CD8-positive, alpha-beta memory T cell (primary cell): ENCODE data around the gene KCNMA1. TPM values are rescaled to one million over a fixed set of nuclear protein-coding genes. Genes with fewer than 3 reads are reported as not detected.

Experiments used
- CTCF ChIA-PET: fragments of 350-600 bp; sonication (Branson Sonifier 250); formaldehyde crosslinking; loops from one replicate; lab custom pipeline; 2021; ENCODE audit warnings: antibody characterized with exemption; lab: Charles Lee
- POLR2A ChIA-PET: fragments of 350-600 bp; sonication (Branson Sonifier 250); formaldehyde crosslinking; loops from one replicate; lab custom pipeline; 2021; ENCODE audit warnings: antibody characterized with exemption; lab: Charles Lee
- DNase-seq, 5 donors: peaks; one replicate each; pipeline versions ENCODE4 v3.0.0 to v3.0.0-alpha.2; 2020 to 2022; ENCODE audit warnings: mixed read lengths in 1 of 5
- H3K27ac ChIP-seq: one replicate; pipeline ENCODE4 v1.7.0; 2013; ENCODE audit warnings: low read depth, mild to moderate bottlenecking, low read length, moderate library complexity
- H3K27me3 ChIP-seq: 2 replicates; pipeline ENCODE4 v1.7.0; 2013; ENCODE audit warnings: low read length, mild to moderate bottlenecking; ENCODE audit not compliant: insufficient read depth, poor library complexity, severe bottlenecking
- H3K36me3 ChIP-seq: 2 replicates; pipeline ENCODE4 v1.7.0; 2013; ENCODE audit warnings: mild to moderate bottlenecking, low read length, moderate library complexity; ENCODE audit not compliant: insufficient read depth
- H3K4me1 ChIP-seq: 2 replicates; pipeline ENCODE4 v1.7.0; 2013; ENCODE audit warnings: mild to moderate bottlenecking, low read length, moderate library complexity; ENCODE audit not compliant: insufficient read depth
- H3K4me3 ChIP-seq: 2 replicates; pipeline ENCODE4 v1.7.0; 2013; ENCODE audit warnings: mild to moderate bottlenecking, low read length
- H3K9me3 ChIP-seq: 2 replicates; pipeline ENCODE4 v1.7.0; 2013; ENCODE audit warnings: mild to moderate bottlenecking, low read length
- H3K27ac Mint-ChIP-seq, 8 donors: one replicate each; pipeline ENCODE4 v1.8.0; 2020 to 2021; ENCODE audit warnings: mixed read lengths in 8 of 8, mild to moderate bottlenecking in 6 of 8, inconsistent platforms in 3 of 8, moderate library complexity in 3 of 8
- H3K27me3 Mint-ChIP-seq, 2 donors: one replicate each; pipeline ENCODE4 v1.8.0; 2020 to 2021; ENCODE audit warnings: mixed read lengths in 2 of 2, mild to moderate bottlenecking in 1 of 2, moderate library complexity in 1 of 2
- H3K36me3 Mint-ChIP-seq, 3 donors: one replicate each; pipeline ENCODE4 v1.8.0; 2020 to 2021; ENCODE audit warnings: mixed read lengths in 3 of 3, inconsistent platforms in 1 of 3, mild to moderate bottlenecking in 1 of 3
- H3K4me1 Mint-ChIP-seq, 3 donors: one replicate each; pipeline ENCODE4 v1.8.0; 2020 to 2021; ENCODE audit warnings: mixed read lengths in 3 of 3, inconsistent platforms in 1 of 3, mild to moderate bottlenecking in 1 of 3
- H3K4me3 Mint-ChIP-seq, 7 donors: one replicate each; pipeline ENCODE4 v1.8.0; 2020 to 2021; ENCODE audit warnings: mixed read lengths in 7 of 7, mild to moderate bottlenecking in 6 of 7, moderate library complexity in 4 of 7, inconsistent platforms in 2 of 7
- H3K9me3 Mint-ChIP-seq, 5 donors: one replicate each; pipeline ENCODE4 v1.8.0; 2020 to 2022; ENCODE audit warnings: mixed read lengths in 5 of 5, mild to moderate bottlenecking in 3 of 5, moderate library complexity in 2 of 5, inconsistent platforms in 1 of 5
- polyA plus RNA-seq: library from polyadenylated mRNA; unstranded; fragments of 300-500 nt; fragmentation: Illumina TruSeq; gene quantifications from one replicate; pipeline ENCODE4 v1.2.3, GENCODE V29; 2021
- total RNA-seq, 2 experiments: library from RNA; stranded (reverse); gene quantifications; one replicate each; pipeline ENCODE4 v1.2.3, GENCODE V29; 2021

Gene KCNMA1
- total and polyA plus RNA-seq, 3 experiments from 2014 or later, result 0.20 to 0.31 TPM; not detected in 1

DNA sequence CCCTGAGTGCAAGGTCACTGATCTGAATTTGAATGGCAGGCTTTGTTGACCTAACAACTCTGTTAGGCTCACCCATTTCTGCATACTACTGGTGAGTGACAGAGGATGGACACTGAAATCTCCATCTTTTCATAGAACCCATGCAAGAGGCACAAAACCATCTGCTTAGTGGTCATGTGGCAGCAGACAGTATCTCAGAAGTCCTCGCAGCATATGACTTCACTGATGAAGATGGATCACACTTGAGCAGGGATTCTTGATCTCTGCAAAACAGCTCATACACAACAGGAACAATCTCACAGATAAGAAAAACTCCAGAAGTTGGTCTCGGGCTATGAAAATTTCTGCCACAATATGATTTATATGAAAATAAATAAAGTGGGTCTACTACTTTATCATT, 487.9 kb downstream of the KCNMA1 start:
- CTCF ChIA-PET, result no interaction called here
- H3K27me3 Mint-ChIP-seq, result peaks cover 3 to 5% of the 10 kb centered on the region in 2 donors

DNA sequence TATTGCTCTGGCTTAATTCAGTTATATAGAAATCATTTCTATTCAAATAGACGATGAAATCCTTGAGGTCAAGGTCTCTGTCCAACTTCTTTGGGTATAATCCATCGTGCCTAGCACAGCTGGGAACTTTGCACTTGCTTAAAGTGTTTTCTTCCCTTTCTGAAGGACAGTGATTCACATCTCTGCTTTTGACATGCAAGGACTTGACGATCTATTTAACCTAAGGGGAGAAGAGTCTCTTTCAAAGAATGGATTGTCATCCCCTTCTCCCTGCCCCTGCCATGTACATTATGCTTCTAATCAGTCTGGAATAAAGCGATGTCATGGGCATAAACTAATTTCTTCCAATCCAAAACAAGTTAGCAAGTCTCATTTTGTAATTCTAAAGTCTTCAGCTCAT, 488.6 kb downstream of the KCNMA1 start:
- ChIA-PET POLR2A (no interaction called here), CTCF (no interaction called here)
- Histone ChIP-seq H3K4me3 (no peak overlapping the region), H3K9me3 (no peaks in the 10 kb centered on the region), H3K36me3 (no peaks in the 10 kb centered on the region), H3K27me3 (no peaks in the 10 kb centered on the region), H3K27ac (no peak overlapping the region), H3K4me1 (no peaks in the 10 kb centered on the region)
- Mint-ChIP-seq H3K4me1 (no peaks in the 10 kb centered on the region), H3K4me3 (no peak overlapping the region), H3K36me3 (no peaks in the 10 kb centered on the region), H3K27me3 (peaks cover 3% of the 10 kb centered on the region in 2 donors), H3K27ac (no peak overlapping the region), H3K9me3 (no peaks in the 10 kb centered on the region)
- DNase-seq, result no peak

More for the DNA sequence above, 487.9 kb downstream of the KCNMA1 start:
- no peaks in the 10 kb centered on the region for H3K9me3 ChIP-seq
- H3K36me3 ChIP-seq, result no peaks in the 10 kb centered on the region
- H3K27ac ChIP-seq, result no peak overlapping the region
- Mint-ChIP-seq H3K36me3 (no peaks in the 10 kb centered on the region), H3K4me3 (no peak overlapping the region), H3K9me3 (no peaks in the 10 kb centered on the region), H3K4me1 (no peaks in the 10 kb centered on the region), H3K27ac (no peak overlapping the region)
- no peaks in the 10 kb centered on the region for H3K4me1 ChIP-seq
- no peak overlapping the region for H3K4me3 ChIP-seq
- no peak for DNase-seq
- no peaks in the 10 kb centered on the region for H3K27me3 ChIP-seq
- POLR2A ChIA-PET, result no interaction called here

DNA sequence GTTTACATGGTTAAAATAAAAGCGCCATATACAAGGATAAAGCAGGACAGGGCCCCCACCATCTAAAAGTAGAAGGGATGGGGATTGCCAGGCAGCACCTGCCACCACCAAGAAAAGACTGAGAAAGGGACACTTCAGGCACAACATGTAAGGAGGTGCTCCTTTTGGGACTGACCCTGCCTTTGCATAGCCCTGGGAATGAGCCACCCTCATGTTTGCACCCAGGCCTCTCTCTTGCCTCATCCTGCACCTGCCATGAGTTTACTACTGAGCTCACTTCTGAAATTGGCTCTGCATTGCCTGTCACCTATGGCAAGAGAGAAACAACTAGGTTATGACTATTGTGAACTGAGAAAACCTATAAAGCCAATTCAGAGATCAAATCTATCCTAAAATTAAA, 489.7 kb downstream of the KCNMA1 start:
- DNase-seq, result no peak
- ChIA-PET POLR2A (no interaction called here), CTCF (interaction anchor here (0.9 kb wide), 1 partner anchor 26 kb away, joined by 3 read pairs; no protein-coding TSS in a partner anchor)
- H3K36me3 Mint-ChIP-seq, result no peaks in the 10 kb centered on the region
- H3K27ac Mint-ChIP-seq, result no peak overlapping the region
- H3K27me3 Mint-ChIP-seq, result peaks cover 3% of the 10 kb centered on the region in 2 donors
- Histone ChIP-seq H3K4me1 (no peaks in the 10 kb centered on the region), H3K27ac (no peak overlapping the region), H3K9me3 (no peaks in the 10 kb centered on the region), H3K27me3 (no peaks in the 10 kb centered on the region), H3K4me3 (no peak overlapping the region), H3K36me3 (no peaks in the 10 kb centered on the region)
- H3K9me3 Mint-ChIP-seq, result no peaks in the 10 kb centered on the region
- no peaks in the 10 kb centered on the region for H3K4me1 Mint-ChIP-seq
- H3K4me3 Mint-ChIP-seq, result no peak overlapping the region

DNA sequence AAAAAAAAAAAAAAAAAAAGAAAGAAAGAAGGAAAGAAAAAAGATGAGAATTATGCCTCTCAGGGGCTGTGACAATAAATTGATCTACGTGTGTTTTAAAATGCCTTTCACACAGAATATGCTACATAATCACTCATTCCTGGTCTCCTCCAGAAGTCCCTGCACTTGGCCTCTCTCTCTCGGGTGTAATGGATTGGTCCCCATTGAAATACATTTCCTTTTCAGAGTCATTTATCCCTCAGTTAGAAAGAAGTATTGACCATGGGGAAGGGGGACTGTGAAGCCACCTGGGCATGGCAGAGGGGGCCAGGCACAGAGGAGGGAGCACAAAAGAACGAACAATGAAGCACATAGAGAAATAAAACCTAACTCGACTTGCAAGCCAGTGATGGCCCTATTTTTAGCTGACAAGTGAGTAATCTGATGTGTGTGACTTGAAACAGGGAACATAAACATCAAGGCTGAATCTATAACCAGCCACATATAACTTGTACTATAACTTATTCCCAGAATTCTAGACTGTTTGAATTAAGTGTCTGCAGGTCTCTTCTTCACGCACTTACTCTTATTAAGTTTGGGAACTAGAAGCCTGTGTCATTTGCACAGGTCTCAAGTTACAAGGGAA, 490.8 kb downstream of the KCNMA1 start:
- Histone ChIP-seq H3K27ac (no peak overlapping the region), H3K36me3 (no peaks in the 10 kb centered on the region), H3K27me3 (no peaks in the 10 kb centered on the region), H3K4me1 (no peaks in the 10 kb centered on the region), H3K9me3 (no peaks in the 10 kb centered on the region), H3K4me3 (no peak overlapping the region)
- no peaks in the 10 kb centered on the region for H3K4me1 Mint-ChIP-seq
- CTCF ChIA-PET, result no interaction called here
- peaks cover 1 to 3% of the 10 kb centered on the region in 2 donors for H3K27me3 Mint-ChIP-seq
- DNase-seq, result no peak
- POLR2A ChIA-PET, result no interaction called here
- no peaks in the 10 kb centered on the region for H3K9me3 Mint-ChIP-seq
- H3K27ac Mint-ChIP-seq, result no peak overlapping the region
- H3K4me3 Mint-ChIP-seq, result no peak overlapping the region
- H3K36me3 Mint-ChIP-seq, result no peaks in the 10 kb centered on the region

DNA sequence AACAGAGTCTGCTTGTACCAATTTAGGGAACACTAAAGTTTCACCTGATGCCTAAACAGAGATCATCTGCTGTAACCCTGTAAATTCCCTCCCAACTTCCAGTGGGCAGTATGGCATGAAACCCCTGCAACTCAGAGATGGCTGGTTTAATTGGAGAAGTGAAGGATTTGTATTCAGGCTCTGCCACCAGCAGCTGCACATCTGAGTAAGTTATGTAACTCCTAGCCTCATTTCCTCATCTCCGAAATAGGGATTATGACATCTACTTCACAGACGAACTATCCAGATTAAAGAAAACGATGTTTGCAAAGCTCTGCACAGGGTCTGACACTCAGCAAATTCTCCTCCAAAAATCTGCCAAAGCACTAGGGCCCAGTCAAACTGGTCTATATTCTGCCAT, 493.0 kb downstream of the KCNMA1 start:
- ChIA-PET CTCF (no interaction called here), POLR2A (no interaction called here)
- no peak for DNase-seq
- H3K36me3 ChIP-seq, result no peaks in the 10 kb centered on the region
- no peaks in the 10 kb centered on the region for H3K4me1 ChIP-seq
- no peaks in the 10 kb centered on the region for H3K4me1 Mint-ChIP-seq
- H3K4me3 Mint-ChIP-seq, result no peak overlapping the region
- no peaks in the 10 kb centered on the region for H3K27me3 ChIP-seq
- H3K4me3 ChIP-seq, result no peak overlapping the region
- no peaks in the 10 kb centered on the region for H3K36me3 Mint-ChIP-seq
- no peak overlapping the region for H3K27ac ChIP-seq
- H3K27ac Mint-ChIP-seq, result no peak overlapping the region
- no peaks in the 10 kb centered on the region for H3K9me3 ChIP-seq
- H3K9me3 Mint-ChIP-seq, result no peaks in the 10 kb centered on the region
- peaks cover 1 to 13% of the 10 kb centered on the region in 2 donors for H3K27me3 Mint-ChIP-seq

DNA sequence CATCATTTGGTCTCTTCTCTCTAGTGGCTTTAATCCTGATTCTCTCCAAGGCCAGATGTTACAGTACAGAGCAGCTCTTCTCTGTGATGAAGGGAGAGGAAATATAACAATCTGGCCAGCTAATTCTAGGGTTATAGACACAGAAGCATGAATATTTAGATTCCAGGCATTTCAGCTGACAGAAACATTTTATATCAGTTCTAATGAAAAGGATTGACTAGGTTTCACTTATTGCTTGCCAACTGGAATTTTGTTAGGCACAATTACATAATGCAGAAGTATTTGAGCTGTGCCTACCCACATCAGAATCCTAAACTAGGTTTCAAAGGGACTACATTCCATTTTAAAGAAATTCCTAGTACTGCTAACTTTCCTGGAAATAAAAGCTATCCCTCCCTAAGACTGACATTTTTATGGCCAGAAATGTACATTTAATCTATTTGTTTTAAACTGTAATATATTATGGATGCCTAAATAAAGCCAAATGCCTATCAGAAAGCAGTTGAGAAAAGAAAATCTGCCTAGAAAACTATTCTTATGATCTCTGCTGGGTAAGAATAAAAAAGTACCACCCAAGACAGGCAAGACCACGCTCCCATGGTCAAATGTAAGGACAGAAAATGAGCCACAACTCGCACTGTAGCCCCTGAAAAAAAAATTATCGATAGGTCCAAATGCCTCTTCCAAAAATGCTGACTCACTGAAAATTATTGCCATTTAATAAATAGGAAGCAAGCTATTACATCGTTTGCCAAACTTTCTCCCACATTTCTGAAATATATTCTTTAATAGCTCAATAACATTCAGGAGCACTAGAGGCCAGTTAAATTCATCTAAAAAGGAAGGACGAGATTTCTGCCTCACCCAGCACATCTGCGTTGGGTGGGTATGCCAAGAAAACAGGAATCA, 498.1 kb downstream of the KCNMA1 start:
- H3K9me3 Mint-ChIP-seq, result no peaks in the 10 kb centered on the region
- ChIA-PET POLR2A (no interaction called here), CTCF (no interaction called here)
- Histone ChIP-seq H3K27me3 (no peaks in the 10 kb centered on the region), H3K4me1 (no peaks in the 10 kb centered on the region), H3K36me3 (no peaks in the 10 kb centered on the region), H3K4me3 (no peak overlapping the region), H3K27ac (no peak overlapping the region), H3K9me3 (no peaks in the 10 kb centered on the region)
- H3K27me3 Mint-ChIP-seq, result peaks cover 3 to 9% of the 10 kb centered on the region in 2 donors
- no peak overlapping the region for H3K27ac Mint-ChIP-seq
- no peaks in the 10 kb centered on the region for H3K36me3 Mint-ChIP-seq
- no peaks in the 10 kb centered on the region for H3K4me1 Mint-ChIP-seq
- no peak for DNase-seq
- no peak overlapping the region for H3K4me3 Mint-ChIP-seq

DNA sequence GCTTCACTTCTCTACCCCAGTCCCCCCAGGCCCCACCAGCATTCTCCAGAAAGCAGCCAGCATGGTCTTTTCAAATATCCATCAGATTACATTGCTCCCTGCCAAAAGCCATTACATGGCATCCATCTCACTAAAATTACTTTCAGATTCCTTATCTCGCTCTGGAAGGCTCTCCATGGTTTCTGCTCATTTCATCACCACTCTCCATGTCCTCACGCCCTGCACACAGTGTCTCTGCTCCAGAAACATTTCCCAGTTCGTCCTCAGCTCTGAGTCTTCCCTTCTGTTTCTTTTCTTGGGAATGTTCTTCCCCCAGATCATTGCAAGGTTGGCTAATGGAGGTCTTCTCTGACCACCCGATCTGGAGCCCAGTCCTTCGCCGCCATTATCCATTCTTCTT, 499.1 kb downstream of the KCNMA1 start:
- Mint-ChIP-seq H3K9me3 (no peaks in the 10 kb centered on the region), H3K4me3 (no peak overlapping the region), H3K27me3 (peaks cover 3 to 9% of the 10 kb centered on the region in 2 donors), H3K4me1 (no peaks in the 10 kb centered on the region), H3K27ac (no peak overlapping the region), H3K36me3 (no peaks in the 10 kb centered on the region)
- Histone ChIP-seq H3K27ac (no peak overlapping the region), H3K4me1 (no peaks in the 10 kb centered on the region), H3K4me3 (no peak overlapping the region), H3K36me3 (no peaks in the 10 kb centered on the region), H3K9me3 (no peaks in the 10 kb centered on the region), H3K27me3 (no peaks in the 10 kb centered on the region)
- ChIA-PET POLR2A (no interaction called here), CTCF (no interaction called here)
- DNase-seq, result no peak

DNA sequence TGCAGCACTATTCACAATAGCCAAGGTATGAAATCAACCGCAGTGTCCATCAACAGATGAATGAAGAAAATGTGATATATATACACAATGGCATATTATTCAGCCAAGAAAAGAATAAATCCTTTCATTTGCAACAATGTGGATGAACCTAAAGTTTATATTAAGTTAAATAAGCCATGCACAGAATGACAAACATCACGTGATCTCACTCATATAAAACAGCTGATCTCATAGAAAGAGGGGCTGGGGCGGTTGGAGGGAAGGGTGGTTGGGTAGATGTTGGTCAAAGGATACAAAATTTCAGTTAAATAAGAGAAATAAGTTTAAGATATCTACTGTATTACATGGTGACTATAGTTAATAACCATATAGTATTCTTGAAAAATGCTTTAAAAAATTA, 502.1 kb downstream of the KCNMA1 start:
- no peak overlapping the region for H3K27ac ChIP-seq
- no peaks in the 10 kb centered on the region for H3K27me3 ChIP-seq
- Mint-ChIP-seq H3K9me3 (no peaks in the 10 kb centered on the region), H3K27me3 (peaks cover 6 to 9% of the 10 kb centered on the region in 2 donors), H3K36me3 (no peaks in the 10 kb centered on the region), H3K27ac (no peak overlapping the region), H3K4me1 (no peaks in the 10 kb centered on the region), H3K4me3 (no peak overlapping the region)
- no peaks in the 10 kb centered on the region for H3K4me1 ChIP-seq
- ChIA-PET CTCF (no interaction called here), POLR2A (no interaction called here)
- DNase-seq, result no peak
- no peaks in the 10 kb centered on the region for H3K9me3 ChIP-seq
- no peaks in the 10 kb centered on the region for H3K36me3 ChIP-seq
- H3K4me3 ChIP-seq, result no peak overlapping the region
